Gastroesophageal sphincter (tissue), 4 donors: ENCODE data around the gene FSHR. TPM values are rescaled to one million over a fixed set of nuclear protein-coding genes. Genes with fewer than 3 reads are reported as not detected.

ENCODE experiments used
- ATAC-seq: fragments of 150-250 bp; one replicate; pipeline ENCODE4 v1.9.1; 2016; ENCODE audit warnings: mild to moderate bottlenecking, moderate library complexity
- H3K27ac ChIP-seq, 4 donors: fragments of 200-600 bp; sonication (generic) in 3 of 4; 1 replicate in 3 of 4; 2 replicates in 1 of 4; pipeline ENCODE4 v1.5.1; 2016 to 2019
- H3K27me3 ChIP-seq: fragments of 200-600 bp; sonication (generic); one replicate; pipeline ENCODE4 v1.5.1; 2019
- H3K36me3 ChIP-seq, 2 donors: fragments of 200-600 bp; sonication (generic); one replicate each; pipeline ENCODE4 v1.5.1; 2019; ENCODE audit warnings: control low read depth in 1 of 2
- H3K4me1 ChIP-seq, 3 donors: fragments of 200-600 bp; sonication (generic); 1 replicate in 2 of 3; 2 replicates in 1 of 3; pipeline ENCODE4 v1.5.1; 2016 to 2019; ENCODE audit warnings: control low read depth in 2 of 3
- H3K4me3 ChIP-seq, 2 donors: fragments of 200-600 bp; sonication (generic); one replicate each; pipeline ENCODE4 v1.5.1; 2019; ENCODE audit warnings: mild to moderate bottlenecking in 1 of 2, moderate library complexity in 1 of 2
- H3K9me3 ChIP-seq, 3 donors: fragments of 200-600 bp; sonication (generic); one replicate each; pipeline ENCODE4 v1.5.1; 2017 to 2019; ENCODE audit warnings: control low read depth in 2 of 3
- EP300 ChIP-seq: sonication (generic); formaldehyde crosslinking; IDR thresholded peaks from one replicate; pipeline ENCODE4 v1.6.1; 2017; ENCODE audit warnings: antibody characterized with exemption, mild to moderate bottlenecking
- POLR2A ChIP-seq, 2 donors: fragments of 450-650 bp; IDR thresholded peaks; one replicate each; pipeline ENCODE4 v1.6.1; 2017; ENCODE audit warnings: antibody characterized with exemption in 2 of 2, mild to moderate bottlenecking in 2 of 2, moderate library complexity in 1 of 2
- POLR2AphosphoS5 ChIP-seq: sonication (generic); formaldehyde crosslinking; IDR thresholded peaks from one replicate; pipeline ENCODE4 v1.6.1; 2017; ENCODE audit warnings: antibody characterized with exemption
- WGBS, 2 donors: methylation state at CpG; one replicate each; pipeline ENCODE4 v1.1.5; 2018; ENCODE audit warnings: low coverage in 1 of 2; 5-methylcytosine and 5-hydroxymethylcytosine counted together
- total RNA-seq, 4 donors: library from RNA; depleted of rRNA; stranded (reverse); fragments of >200 nt; gene quantifications; one replicate each; pipeline ENCODE4 v1.1.0, GENCODE V29; 2016
- TF ChIP-seq, protein P1 (sequence below), 4 experiments: fragments of 200-600 bp in 2 of 4; fragments of 450-650 bp in 2 of 4; sonication (generic) in 1 of 4; IDR thresholded peaks; one replicate each; pipeline ENCODE4 v1.5.1; 2017 to 2019; ENCODE audit warnings: antibody characterized with exemption in 4 of 4, mild to moderate bottlenecking in 2 of 4, moderate library complexity in 2 of 4

The FSHR gene
- total RNA-seq, 4 donors from 2014 or later = not detected

DNA sequence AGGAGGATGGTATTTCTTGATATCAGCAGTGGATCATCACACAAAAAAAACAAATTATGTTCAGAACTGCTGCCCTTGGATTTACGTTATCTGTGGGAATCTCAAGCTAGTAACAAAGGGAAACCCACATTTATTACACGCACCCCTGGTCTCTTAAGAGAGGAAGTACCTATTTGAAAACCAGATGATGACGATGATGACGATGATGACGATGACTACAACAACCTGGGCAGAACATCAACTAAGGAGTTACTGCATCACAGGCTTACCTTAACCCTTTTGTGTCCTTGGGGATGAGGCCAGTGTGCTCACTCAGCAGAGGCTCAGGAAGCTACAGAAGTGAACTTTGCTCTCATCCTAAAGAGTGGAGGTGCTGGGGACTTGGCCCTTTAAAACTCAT, 169.4 kb downstream of the FSHR start:
- no peaks in the 10 kb centered on the region for H3K9me3 ChIP-seq

DNA sequence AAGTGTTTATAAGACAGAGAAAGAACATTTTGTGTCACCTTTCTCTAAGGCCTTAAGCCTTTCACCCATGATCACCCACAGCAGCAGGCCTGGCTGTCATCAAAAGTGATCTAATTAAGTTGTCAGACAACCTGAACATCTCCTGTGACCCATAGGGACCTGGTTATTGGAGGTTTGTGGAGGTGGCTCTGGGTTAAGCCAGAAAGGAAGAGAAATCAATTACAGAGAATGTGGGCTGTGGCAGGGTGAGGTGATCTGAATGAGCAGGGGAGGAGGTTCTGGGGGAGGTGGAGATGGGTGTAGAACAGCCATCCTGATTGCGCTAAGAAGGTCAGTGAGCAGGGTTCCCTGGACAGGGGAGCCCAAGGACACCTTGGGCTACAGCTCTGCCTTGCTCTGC, 170.8 kb downstream of the FSHR start:
- no peak for ATAC-seq
- no peak for TF ChIP-seq EP300
- no peak for TF ChIP-seq POLR2A (IDR thresholded peaks at IDR 0.05)
- TF ChIP-seq POLR2AphosphoS5 = no peak
- TF ChIP-seq, protein P1, sequence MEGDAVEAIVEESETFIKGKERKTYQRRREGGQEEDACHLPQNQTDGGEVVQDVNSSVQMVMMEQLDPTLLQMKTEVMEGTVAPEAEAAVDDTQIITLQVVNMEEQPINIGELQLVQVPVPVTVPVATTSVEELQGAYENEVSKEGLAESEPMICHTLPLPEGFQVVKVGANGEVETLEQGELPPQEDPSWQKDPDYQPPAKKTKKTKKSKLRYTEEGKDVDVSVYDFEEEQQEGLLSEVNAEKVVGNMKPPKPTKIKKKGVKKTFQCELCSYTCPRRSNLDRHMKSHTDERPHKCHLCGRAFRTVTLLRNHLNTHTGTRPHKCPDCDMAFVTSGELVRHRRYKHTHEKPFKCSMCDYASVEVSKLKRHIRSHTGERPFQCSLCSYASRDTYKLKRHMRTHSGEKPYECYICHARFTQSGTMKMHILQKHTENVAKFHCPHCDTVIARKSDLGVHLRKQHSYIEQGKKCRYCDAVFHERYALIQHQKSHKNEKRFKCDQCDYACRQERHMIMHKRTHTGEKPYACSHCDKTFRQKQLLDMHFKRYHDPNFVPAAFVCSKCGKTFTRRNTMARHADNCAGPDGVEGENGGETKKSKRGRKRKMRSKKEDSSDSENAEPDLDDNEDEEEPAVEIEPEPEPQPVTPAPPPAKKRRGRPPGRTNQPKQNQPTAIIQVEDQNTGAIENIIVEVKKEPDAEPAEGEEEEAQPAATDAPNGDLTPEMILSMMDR (IDR thresholded peaks at IDR 0.05) = no peak
- H3K4me1 ChIP-seq = no peaks in the 10 kb centered on the region
- no peaks in the 10 kb centered on the region for H3K36me3 ChIP-seq
- H3K27me3 ChIP-seq = no peaks in the 10 kb centered on the region
- H3K27ac ChIP-seq = no peak overlapping the region
- H3K9me3 ChIP-seq = no peaks in the 10 kb centered on the region
- WGBS, 2 donors = 100% methylated on average over 1 of the region's 1 CpG
- no peak overlapping the region for H3K4me3 ChIP-seq

More for the DNA sequence above, 169.4 kb downstream of the FSHR start:
- Histone ChIP-seq H3K4me1 (no peaks in the 10 kb centered on the region), H3K36me3 (no peaks in the 10 kb centered on the region), H3K27me3 (no peaks in the 10 kb centered on the region), H3K27ac (no peak overlapping the region), H3K4me3 (no peak overlapping the region)
- TF ChIP-seq POLR2A (IDR thresholded peaks at IDR 0.05) (no peak), POLR2AphosphoS5 (no peak), EP300 (no peak)
- TF ChIP-seq, protein P1 (IDR thresholded peaks at IDR 0.05) = no peak
- WGBS, 2 donors = 66 to 93% methylated on average over 2 to 3 of the region's 5 CpGs
- ATAC-seq = no peak

DNA sequence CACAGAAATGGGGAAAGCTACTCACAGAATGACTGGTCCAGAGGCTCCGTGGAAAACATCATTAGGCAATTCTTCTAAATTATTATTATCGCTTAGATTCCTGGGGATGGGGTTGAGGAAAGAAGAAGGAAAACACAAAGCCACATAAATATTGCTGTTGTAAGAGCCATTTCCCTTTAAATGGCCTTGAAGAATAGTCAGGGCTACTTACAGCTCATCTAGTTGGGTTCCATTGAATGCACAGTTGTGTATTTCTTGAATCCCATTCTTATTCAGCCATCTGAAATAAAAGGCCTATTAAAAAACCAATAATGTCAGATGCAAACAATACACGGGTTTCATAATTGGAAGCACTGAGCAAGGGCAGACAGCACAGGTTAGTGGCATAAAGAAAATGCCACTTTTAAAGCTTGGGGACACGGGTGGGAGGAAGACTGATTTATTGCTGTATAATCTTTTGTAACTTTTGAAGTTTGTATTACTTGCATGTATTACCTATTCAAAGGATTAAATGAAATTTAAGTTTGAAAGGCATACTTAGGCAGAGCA, 171.4 kb downstream of the FSHR start:
- no peak for ATAC-seq
- no peaks in the 10 kb centered on the region for H3K4me1 ChIP-seq
- TF ChIP-seq POLR2AphosphoS5 (no peak), EP300 (no peak), POLR2A (IDR thresholded peaks at IDR 0.05) (no peak)
- TF ChIP-seq, protein P1 (IDR thresholded peaks at IDR 0.05) = no peak

DNA sequence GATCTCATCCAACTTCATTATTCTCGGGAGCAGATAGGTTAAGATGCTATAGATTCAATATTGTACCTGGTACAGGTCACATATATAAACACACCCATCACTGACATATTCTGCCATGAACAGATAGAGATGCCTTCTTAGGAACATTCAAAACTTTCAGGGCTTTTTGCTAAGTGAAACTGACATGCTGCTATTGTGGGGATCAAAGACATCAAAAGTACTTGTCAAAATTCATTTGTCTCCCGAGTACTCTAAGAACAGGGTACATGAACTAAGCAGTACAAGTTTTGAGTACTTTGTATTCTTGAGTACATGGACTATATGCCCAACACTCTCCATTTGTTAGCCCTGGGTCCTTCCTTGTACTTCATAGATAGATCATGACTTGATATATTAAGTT, 173.5 kb downstream of the FSHR start:
- Histone ChIP-seq H3K9me3 (no peaks in the 10 kb centered on the region), H3K4me3 (no peak overlapping the region), H3K27ac (no peak overlapping the region), H3K36me3 (no peaks in the 10 kb centered on the region), H3K27me3 (no peaks in the 10 kb centered on the region), H3K4me1 (no peaks in the 10 kb centered on the region)
- TF ChIP-seq POLR2AphosphoS5 = no peak
- TF ChIP-seq, protein P1 (IDR thresholded peaks at IDR 0.05) = no peak
- no peak for TF ChIP-seq POLR2A (IDR thresholded peaks at IDR 0.05)
- no peak for TF ChIP-seq EP300
- WGBS, 2 donors = 83 to 97% methylated on average over 2 of the region's 2 CpGs
- no peak for ATAC-seq

More for the DNA sequence above, 171.4 kb downstream of the FSHR start:
- no peak overlapping the region for H3K4me3 ChIP-seq
- H3K9me3 ChIP-seq = no peaks in the 10 kb centered on the region
- WGBS, 2 donors = 85 to 86% methylated on average over 3 to 4 of the region's 4 CpGs
- no peak overlapping the region for H3K27ac ChIP-seq
- no peaks in the 10 kb centered on the region for H3K27me3 ChIP-seq
- no peaks in the 10 kb centered on the region for H3K36me3 ChIP-seq

DNA sequence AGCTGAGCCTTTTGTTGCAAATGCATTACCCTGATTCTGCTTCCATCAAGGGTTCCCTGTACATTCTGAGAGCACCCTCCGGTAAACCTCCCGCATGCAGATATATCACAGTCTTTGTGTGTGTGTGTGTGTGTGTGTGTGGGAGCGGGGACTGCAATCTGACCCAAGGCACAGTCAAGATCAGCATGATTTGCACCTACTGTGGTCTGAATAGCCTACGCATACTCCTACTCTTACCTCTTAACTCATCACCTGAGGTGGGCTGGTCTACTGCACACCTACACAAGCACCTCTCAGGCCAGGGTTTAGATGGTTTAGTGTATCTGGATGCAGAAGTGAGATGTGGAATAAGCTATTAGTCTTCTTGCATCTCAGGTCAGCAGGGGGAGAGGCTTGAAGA, 174.6 kb downstream of the FSHR start:
- H3K27ac ChIP-seq = no peak overlapping the region
- no peaks in the 10 kb centered on the region for H3K9me3 ChIP-seq
- no peak for TF ChIP-seq POLR2A (IDR thresholded peaks at IDR 0.05)
- no peak for TF ChIP-seq EP300
- no peak for TF ChIP-seq POLR2AphosphoS5
- TF ChIP-seq, protein P1 (IDR thresholded peaks at IDR 0.05) = no peak
- no peak overlapping the region for H3K4me3 ChIP-seq
- H3K4me1 ChIP-seq = no peaks in the 10 kb centered on the region
- H3K27me3 ChIP-seq = no peaks in the 10 kb centered on the region
- no CpG with 5 or more reads among the region's 4 CpGs for WGBS, 2 donors
- H3K36me3 ChIP-seq = no peaks in the 10 kb centered on the region
- no peak for ATAC-seq
